IPS DF 19.7 (cell line): Measurements from ENCODE around the gene FBN2.
"Not testable (repeated sequence)": the region's sequence is repeated elsewhere in the genome, so short reads cannot be mapped to it uniquely, and the experiment has no call there.

Experiments used
- DNase-seq: peaks from one replicate; pipeline ENCODE4 v3.0.0-alpha.2; 2013; ENCODE audit warnings: low read depth, low spot score

The FBN2 gene

DNA sequence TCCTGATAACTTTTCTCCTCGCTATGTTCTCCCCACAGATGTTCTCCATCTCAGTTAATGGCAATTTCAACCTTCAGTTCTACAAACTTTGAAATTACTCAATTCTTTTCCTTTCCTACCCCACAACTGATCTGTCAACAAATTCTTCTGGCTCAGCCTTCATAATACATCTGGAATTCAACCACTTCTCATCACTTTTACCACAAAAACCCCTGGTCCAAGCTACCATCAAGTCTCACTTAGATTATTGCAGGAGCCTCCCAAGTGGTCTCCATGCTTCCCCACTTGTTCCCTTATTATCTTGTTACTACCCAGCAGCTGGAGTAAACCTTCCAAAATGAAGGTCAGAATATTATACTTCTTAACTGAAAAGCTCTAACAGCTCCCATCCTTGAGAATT, 110.1 kb downstream of the FBN2 start:
- no peak for DNase-seq

DNA sequence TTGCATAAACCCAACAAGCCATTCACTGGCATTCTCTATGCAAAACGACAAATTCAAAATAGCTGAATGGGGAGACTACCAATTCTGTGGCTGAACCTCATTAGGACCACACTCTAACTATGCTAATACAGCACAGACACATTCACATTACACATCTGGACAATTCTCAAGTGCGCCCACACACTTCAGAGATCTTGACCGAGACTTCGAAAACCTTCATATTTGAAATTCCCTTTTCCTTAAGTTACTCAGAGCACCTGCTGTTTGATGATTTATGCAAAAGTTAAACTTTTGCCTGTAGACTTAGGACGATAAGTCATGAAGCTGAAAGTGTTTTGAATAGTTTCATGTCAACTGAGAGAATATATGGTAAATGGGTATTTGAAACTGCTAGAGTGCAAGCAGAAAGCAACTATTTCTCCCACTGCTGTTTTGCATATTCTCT, 111.9 kb downstream of the FBN2 start:
- no peak for DNase-seq

DNA sequence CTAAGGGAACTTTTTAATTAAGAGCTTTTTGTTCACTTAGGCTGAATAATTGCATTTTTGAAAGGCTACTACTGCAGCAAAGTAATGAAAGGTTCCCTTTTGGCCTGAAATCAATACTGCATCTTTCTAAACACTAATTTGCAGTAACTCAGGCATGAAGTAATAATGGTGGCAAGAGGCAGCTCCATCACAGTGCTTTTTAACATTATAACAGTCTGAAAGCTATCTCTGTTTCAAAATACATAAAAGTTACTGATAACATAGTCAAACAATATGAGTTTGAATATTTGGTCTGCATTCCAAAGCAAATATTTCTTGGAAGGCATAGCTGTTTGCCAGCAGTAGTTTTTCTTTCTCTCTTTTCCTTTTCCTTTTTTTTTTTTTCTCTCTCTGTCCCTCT, 113.4 kb downstream of the FBN2 start:
- DNase-seq = no peak

DNA sequence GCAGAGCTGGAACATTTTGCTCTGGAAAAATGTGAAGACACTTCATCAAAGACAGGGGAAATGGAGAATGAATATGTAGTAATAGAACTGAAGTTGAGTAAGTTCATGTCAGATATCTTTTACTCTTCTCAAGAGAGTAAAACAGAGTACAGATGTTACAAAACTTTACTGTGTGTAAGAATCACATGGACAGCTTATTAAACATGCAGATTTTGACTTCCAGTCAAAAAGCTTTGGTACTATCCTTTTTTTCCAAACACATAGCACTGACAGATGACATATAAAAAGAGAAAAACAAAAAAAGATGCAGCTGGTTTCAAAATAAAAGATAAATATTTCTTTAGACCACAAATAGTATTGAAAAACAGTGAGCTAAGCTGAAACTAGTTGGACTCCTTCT, 115.4 kb downstream of the FBN2 start:
- DNase-seq = no peak

DNA sequence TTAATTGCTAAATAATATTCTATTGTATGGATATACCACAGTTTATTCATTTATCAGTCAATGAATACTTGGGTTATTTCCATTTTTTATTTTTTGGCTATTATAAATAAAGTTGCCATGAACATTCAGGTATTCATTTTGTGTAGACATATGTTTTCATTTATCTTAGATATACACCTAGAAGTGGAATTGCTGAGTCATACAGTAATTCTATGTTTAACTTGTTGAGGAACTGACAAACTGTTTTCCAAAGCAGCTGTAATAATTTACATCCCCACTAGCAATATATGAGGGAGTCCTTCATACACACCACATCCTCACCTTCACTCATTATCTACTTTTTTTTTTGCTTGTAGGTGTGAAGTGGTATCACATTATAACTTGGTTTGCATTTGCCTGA, 123.6 kb downstream of the FBN2 start:
- no peak for DNase-seq

DNA sequence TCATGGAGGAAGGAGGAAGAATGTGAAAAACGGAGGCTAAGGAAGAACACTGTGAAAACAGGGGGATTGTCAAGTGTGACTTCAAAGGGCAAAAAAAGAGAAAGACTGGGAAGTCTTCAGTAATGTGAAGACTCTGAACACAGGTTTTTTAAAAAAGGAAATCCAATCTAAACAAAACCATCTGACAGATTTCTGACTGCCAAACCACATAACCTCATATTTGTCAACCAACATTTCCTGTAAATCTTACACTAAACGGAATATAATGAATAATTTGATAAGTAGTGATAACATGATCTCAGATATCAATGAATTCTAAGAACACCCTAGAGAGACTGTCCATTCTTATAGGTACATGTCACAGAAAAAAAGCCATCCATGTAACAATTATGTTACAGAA, 124.7 kb downstream of the FBN2 start:
- no peak for DNase-seq

DNA sequence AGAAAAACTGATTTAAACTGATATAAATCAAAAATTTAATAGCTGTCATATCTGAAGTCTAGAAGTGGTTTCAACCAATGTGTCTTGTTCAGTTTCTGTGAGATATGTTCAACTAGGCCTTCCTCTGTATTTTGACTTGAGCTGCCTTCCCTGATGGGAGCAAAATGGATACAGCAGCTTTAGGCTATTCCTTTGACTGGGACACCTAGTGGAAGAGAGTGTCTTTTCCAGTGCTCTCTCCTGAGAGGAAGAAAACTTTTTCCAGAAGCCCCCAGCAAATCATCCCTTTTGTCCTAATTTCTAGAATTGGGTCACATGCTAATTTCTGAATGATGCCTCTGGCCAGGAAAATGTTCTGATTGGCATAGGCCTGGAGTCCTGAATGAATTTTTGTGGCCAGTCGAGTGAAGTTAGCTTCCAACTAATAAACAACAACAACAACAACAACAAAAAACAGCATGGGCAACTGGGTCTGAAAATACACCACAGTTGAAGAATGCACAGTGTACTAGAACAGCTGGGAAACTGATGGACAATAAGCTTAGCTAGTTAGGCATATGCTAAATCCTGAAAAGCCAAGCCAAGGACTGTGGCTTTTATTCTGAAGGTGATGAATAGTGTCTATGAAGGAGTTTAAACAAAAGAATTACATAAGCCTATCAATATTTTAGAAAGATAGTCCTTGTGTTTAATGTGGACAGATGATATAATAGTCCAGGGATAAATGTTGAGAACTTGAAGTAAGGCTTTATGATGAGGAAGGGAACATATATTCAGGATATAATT, 125.7 kb downstream of the FBN2 start:
- DNase-seq = no peak

DNA sequence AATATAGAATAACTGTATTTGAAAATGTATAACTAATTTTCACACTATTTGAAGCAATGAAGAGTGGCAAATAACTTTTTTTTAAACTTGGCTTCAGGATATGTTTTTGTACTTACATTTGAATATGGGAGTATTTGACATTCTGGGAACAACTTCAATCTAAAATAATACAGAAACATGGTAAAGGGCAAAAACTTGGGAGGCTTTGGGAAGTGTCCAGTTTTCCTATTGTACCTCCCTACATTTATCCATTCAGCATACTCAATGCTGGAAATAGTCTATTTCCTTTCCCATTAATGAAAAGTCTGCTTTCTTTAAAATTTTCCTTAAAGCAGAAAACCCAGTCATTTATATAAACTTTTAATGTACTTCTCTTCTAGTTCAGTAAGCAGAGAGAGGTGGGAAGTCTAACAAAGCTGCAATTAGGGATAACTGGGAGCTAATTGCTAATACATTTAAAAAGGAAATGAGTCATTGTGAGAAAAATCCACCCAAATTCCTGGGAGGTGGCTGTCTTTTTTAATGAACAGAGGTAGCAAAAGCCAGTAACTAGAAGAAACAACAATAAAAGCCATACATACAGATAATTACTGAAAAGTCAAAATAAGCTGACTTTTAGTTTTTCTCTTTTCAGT, 128.8 kb downstream of the FBN2 start:
- no peak for DNase-seq

DNA sequence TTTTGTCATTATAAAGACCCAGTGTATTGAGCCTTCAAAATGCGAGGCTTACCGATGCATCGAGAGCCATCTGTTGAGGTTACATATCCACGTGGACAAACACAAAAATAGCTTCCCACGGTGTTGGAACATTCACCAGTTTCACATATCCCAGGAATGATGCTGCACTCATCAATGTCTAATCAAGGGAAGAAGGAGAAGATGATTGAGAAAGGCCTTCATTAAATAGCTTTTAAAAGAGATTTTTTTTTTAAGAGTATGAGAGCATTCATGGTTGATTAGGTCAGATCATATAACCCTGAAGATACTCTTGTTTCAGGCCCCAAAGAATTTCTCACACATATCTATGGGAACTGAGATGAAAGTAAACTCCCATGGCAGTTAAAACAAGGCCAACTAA, 129.4 kb downstream of the FBN2 start:
- DNase-seq = no peak

DNA sequence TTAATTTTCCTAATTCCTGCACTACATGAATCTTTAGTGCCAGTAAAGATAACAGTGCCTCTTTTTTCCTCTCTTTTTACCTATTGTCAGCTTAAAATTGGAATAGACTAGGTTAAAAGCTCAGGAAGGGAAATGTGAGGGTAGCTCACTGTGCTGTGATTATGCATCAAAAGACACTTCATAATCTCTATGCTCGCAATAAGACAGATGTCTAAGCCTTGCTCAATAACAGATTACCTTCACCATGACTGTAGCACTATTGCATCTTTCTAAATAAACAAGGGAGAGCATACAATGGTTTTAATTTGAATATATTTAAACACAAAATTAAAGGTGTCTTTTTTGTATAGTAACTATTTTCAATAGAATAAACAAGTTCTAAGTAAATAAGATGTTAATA, 130.1 kb downstream of the FBN2 start:
- DNase-seq = no peak

DNA sequence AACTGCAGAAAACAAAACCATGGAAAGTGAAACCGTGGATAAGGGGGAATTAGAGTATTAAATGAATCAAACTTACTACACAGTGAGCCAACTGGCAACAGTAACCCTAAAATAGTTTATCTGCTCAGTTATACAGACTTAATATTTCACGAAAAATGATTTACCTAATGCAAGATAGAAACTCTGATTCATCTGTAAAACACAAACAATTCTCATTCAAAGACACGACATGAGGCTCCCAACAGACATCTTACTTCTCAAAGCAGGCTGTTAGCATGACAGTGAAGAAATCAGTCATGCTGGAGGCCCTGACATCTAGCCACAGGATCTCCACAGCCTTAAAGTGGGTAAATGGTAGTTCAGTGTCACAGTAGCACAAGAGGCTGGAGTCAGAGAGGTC, 131.2 kb downstream of the FBN2 start:
- no peak for DNase-seq

DNA sequence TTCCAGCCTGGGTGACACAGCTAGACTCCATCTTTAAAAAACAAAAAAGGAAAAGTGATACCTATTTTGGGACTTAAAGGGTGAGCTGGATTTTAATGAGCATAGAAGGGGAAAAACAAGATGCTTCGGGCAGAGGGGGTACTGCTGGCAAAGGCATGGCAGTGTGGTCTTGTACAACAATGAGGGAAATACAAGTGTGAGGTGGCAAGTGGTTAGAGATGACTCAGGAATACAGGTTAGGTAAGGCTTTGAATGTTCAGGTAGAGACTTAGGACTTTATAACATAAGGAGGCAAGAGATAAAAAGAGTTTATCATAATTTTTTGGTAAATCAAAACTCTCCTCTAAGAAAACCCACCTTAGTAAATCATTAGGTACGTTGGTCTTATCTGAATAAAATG, 132.9 kb downstream of the FBN2 start:
- DNase-seq = no peak

DNA sequence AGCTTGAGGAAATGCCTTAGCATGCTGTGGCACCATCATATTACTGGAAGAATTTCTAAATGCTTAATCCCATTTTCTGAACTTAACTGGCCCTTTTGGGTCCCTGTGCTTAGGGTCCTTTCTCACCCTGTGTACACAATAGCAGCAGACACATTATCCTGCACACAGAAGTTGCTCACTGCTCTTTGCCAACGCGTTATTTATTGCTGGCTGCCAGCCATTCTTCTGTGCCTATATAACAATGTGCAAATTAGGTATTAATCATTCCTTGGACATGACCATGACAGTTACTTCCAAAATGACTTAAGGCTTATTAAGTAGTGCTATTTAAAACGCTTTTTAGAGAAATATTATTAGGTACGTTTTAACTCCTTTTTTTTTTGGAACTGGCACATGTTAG, 134.7 kb downstream of the FBN2 start:
- DNase-seq = no peak

DNA sequence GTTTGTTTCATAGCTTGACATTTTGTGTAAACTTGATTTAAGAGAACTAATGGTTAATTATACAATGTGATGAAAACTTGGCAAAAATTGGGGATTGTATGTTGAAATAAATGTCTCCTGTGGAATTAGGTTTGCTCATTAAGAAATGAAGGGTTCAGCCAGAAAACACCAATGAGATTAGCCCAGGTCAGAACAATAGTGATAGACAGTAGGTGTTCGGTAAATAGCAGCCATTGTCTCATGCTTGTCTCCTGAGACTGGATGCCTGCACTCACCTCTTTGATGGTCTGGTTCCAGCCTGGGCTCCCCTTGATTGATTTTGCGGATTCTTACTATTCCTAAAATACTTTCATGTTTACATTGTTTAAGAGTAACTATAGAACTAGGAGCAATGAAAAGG, 135.5 kb downstream of the FBN2 start:
- DNase-seq = no peak

DNA sequence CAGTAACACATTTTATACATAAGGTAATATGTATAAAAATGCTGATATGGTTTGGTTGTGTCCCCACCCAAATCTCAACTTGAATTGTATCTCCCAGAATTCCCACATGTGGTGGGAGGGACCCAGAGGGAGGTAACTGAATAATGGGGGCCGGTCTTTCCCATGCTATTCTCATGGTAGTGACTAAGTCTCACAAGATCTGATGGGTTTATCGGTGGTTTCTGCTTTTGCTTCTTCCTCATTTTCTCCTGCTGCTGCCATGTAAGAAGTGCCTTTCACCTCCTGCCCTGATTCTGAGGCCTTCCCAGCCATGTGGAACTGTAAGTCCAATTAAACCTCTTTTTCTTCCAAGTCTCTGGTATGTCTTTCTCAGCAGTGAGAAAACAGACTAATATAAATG, 137.3 kb downstream of the FBN2 start:
- not testable (repeated sequence) for DNase-seq

DNA sequence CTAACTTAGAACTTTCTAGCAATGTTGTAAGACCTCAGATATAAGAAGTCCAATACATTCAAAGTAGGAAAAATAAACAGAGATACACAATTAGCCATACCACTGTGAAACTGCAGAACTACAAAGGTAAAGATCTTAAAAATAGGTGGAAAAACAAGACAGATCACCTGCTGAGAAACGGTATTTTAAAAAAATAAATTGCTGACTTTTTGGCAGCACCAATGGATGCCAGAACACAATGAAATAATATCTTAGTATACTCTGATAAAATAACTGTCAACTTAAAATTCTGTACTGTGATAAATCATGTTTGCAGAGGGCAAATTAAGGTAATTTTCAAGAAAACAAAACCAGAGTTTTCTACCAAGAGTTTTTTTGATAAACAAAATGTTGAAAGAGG, 138.9 kb downstream of the FBN2 start:
- DNase-seq = no peak

DNA sequence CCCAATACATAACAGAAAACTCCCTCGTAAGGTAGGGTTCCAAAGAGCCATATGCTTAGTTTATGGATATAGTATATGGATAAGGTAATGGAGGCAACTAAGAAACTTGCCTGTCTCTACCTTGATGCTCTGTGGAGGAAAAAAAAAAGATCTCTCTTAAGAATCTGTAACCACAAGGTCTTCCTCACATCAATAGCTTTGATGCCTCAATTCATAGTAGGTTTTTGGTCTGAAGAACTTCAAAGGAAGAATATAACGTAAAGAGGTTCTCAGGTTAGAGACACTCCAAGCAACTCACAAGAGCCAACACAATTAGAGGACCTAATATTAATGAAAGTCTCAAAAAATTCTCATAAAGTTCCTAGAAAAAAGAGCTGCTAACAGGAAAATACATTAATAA, 140.2 kb downstream of the FBN2 start:
- DNase-seq = no peak

DNA sequence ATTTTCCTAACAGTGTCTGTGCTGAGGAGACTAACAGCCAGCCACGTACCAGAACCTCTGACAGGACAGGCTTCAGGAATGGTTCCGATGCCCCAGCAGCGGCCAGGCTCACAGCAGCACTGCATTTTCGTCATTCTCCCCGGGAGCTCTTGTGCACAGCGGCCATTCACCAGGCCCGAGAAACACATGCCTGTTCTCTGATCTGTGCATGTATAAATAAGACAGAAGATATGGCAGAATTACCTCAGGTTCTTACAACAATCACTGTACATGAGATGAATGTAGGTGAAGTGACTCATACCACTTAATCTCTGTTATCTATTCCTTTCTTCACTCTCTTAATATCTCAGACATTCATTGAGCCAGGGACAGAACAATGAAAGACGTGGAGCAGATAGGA, 143.0 kb downstream of the FBN2 start:
- no peak for DNase-seq

DNA sequence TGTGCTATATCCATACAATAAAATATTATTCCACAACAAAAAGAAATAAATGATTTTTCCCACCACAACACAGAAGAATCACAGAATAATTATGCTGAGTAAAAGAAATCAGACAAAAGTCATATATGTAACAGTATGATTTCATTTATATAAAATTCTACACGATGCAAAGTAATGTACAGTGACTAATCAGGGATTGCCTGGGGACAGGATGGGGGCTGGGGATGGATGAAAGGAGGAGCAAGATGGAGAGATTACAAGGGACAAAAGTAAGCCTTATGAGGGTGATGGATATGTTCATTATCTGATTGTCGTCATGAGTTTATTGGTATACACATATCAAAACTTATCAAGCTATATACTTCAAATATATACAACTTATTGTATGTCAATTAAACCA, 154.0 kb downstream of the FBN2 start:
- DNase-seq = no peak

DNA sequence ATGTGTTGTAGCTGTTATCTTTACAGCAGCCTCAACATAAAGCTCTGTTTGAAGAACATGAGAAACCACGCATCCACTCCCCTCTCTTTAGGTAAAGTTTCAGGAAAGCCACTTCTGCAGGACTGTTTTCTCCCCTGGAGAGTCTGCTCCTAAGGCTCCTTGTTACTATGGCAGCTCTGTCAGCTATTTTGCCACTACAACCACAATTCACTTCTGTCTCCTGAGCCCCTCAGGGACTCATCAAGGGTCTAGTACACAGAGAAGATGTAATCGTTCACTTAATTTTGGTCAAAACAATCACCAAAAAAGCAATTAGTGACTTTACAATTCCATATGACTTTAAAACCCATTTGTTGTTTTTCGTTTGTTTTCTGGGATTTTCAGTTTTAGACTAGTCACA, 157.7 kb downstream of the FBN2 start:
- no peak for DNase-seq

DNA sequence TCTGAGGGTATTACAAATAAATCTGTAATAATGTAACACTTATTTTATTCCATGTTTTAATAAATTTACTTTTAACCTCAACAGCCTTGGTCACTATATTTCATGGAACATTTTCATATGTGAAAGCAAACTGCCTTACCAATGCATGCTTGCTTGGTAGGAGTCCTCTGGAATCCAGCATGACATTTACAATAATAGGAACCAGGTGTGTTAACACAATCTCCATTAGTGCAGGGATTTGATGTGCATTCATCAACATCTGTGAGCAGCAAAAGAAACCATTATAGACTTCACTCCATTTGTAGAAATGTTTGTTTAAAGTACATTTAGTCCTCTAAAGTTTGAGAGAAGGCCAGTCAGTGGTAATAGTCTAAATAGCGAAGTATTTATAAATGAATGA, 159.4 kb downstream of the FBN2 start:
- DNase-seq = no peak

DNA sequence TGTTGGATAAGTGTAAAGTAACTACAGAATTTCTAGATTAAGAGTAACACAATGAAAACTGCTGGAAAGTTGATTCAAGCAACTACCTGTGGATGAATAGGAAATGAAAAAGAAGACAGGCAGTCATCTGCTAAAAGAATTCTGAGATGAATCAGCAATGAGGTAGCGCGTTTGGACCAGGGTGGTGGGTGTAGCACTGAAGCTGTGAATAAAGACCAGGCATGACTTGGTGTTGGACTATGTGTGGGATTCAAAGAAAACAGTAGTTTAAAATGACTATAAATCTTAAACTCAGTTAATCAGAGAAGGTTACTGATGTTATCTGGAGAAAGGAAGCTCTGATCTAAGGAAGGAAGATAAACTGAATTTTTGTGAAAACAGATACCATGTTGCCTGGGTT, 159.8 kb downstream of the FBN2 start:
- DNase-seq = no peak

DNA sequence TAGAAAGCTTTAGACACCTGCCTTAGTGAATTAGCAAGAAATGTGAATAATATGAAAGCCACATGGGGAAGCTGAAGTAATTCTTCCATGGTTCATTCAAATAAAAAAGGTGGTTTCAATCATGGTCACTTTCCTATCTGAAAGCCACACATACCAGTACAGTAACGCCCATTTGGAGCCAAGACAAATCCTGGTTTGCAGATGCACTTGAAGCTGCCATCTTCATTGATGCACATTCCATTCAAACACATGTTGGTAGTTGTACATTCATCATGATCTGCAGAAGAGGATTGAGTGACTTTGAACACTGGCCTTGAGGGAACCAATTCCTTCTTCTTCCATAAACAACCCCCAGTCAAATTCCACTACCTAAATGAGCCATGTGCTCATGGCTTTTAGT, 161.5 kb downstream of the FBN2 start:
- no peak for DNase-seq

DNA sequence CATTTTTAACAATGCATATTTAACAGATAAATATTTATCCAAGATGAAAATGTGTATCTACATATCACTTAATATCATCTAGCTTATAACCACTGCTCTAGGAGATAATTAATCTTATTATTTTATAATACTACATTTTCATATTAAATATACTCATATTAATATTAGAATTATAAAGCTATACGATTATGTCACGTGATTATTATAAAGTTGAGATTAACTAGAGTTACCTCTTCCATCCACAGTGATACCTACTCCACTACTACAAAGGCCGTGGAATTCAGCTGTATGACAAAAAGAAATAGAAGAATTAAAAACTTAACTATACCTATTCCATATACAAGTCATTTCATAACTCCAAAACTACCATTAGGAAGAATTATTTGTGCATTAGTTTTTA, 171.9 kb downstream of the FBN2 start:
- DNase-seq = no peak
